NCI-H226 (cell line): ENCODE data around the gene CREB3L1.
A peak's percentile ranks its signal among the peaks of the same experiment; 100 is the strongest.

Experiments used
- DNase-seq: peaks from one replicate; pipeline ENCODE4 v3.0.0-alpha.2; 2015

Gene CREB3L1

GRCh38 chr11:46331282-46331984 lies 54.0 kb downstream of the CREB3L1 start:
- DNase-seq: no peak

GRCh38 chr11:46332093-46332567 lies 54.7 kb downstream of the CREB3L1 start:
- no peak for DNase-seq

- no peak for DNase-seq
These were observed 55.3 kb downstream of the CREB3L1 start for GRCh38 chr11:46332568-46333393.

GRCh38 chr11:46333394-46333947 lies 56.0 kb downstream of the CREB3L1 start:
- DNase-seq: no peak

- DNase-seq: no peak
These were observed 56.7 kb downstream of the CREB3L1 start for GRCh38 chr11:46334211-46334610.

- DNase-seq: no peak
These were observed 57.8 kb downstream of the CREB3L1 start for GRCh38 chr11:46335271-46335670.

GRCh38 chr11:46335890-46336562 lies 58.6 kb downstream of the CREB3L1 start:
- no peak for DNase-seq

- peak; percentile 96 for DNase-seq
These were observed 59.2 kb downstream of the CREB3L1 start for GRCh38 chr11:46336563-46337180.

- DNase-seq: no peak
These were observed 60.3 kb downstream of the CREB3L1 start for GRCh38 chr11:46337626-46338345.

- no peak for DNase-seq
These were observed 61.1 kb downstream of the CREB3L1 start for GRCh38 chr11:46338636-46338987.

- DNase-seq: no peak
These were observed 61.7 kb downstream of the CREB3L1 start for GRCh38 chr11:46338988-46339666.

- peak; percentile 54 for DNase-seq
These were observed 62.4 kb downstream of the CREB3L1 start for GRCh38 chr11:46339816-46340215.

- DNase-seq: no peak
These were observed 64.0 kb downstream of the CREB3L1 start for GRCh38 chr11:46341454-46341853.

GRCh38 chr11:46342239-46342638 lies 64.8 kb downstream of the CREB3L1 start:
- peak; percentile 28 for DNase-seq

GRCh38 chr11:46343520-46343919 lies 66.1 kb downstream of the CREB3L1 start:
- DNase-seq: no peak

GRCh38 chr11:46345131-46345597 lies 67.7 kb downstream of the CREB3L1 start:
- no peak for DNase-seq

- DNase-seq: no peak
These were observed 68.5 kb downstream of the CREB3L1 start for GRCh38 chr11:46345881-46346484.

- DNase-seq: peak; percentile 70
These were observed 69.6 kb downstream of the CREB3L1 start, which contains the start of gene DGKZ for GRCh38 chr11:46346886-46347636. DGKZ (plus strand) TSS chr11:46347463; CDS start chr11:46347660, 197 bp downstream.

- no peak for DNase-seq
These were observed 70.3 kb downstream of the CREB3L1 start for GRCh38 chr11:46347637-46348311.
